SK-N-MC (cell line): Measurements from ENCODE around the gene MINDY4.

Source experiments
- EZH2 ChIP-seq: fragments of 200-600 bp; sonication (generic); IDR thresholded peaks from one replicate; pipeline ENCODE4 v1.6.1; 2017; ENCODE audit warnings: antibody characterized with exemption
- POLR2AphosphoS5 ChIP-seq: IDR thresholded peaks from 2 replicates; pipeline ENCODE4 v1.6.1; 2012; ENCODE audit warnings: mild to moderate bottlenecking, low read depth, low read length, borderline replicate concordance

GRCh38 chr7:30815951-30816644, 44.9 kb downstream of the MINDY4 start:
- TF ChIP-seq POLR2AphosphoS5 (no peak), EZH2 (no peak)
